ENCODE results near the gene ZNF711.
"Not testable (repeated sequence)": the region's sequence is repeated elsewhere in the genome, so short reads cannot be mapped to it uniquely, and the experiment has no call there.

The ZNF711 gene

DNA sequence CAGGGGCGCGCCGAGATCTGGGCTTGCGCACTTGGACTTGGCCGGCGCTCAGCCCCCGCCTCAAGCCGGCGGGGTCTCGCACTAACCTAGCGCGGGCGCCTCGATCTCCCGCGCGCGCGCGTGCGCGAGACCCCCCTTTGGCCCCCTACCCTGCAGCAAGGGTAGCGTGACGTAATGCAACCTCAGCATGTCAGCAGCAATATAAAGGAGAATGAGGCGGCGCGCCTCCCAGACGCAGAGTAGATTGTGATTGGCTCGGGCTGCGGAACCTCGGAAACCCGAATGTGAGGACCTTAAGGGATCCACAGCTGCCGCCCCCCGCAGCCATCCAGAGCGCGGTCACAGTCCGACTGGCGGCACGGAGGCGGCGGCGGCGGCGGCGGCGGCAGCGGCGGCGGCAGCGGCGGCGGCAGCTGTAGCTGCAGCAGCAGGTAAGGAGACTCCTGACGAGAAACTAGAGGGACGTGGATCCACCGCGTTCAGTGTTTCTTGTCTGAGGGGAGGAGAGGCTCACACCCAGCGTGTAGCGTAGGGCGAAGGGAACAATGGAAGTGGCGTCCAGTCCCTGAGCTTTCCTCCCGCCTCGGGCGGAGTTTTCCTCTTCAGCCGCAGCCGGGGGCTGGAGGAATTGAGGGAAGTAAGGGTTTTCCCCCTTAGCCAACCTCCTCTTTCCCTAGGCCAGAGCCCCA lies at the start of gene ZNF711, which contains the start of gene SATL1:
TSS of gene ZNF711 (plus strand) at position 231 of the 689 bp plus-strand sequence. CDS start 3,582 bp downstream, outside the sequence.
TSS of gene SATL1 (minus strand) at position 19 of the 689 bp plus-strand sequence. CDS start 134,811 bp downstream, outside the sequence.
- H3K4me3 ChIP-seq = peak within 1 kb of the TSS; percentile 75
- no peak for TF ChIP-seq Cebpa-rat (IDR thresholded peaks at IDR 0.05)
- peak within 1 kb of the TSS; percentile 85 for H3K27ac ChIP-seq
- peak within 1 kb of the TSS; percentile 53 for H3K4me2 ChIP-seq
- peaks cover 4% of the 10 kb centered on the region; the same call in 1 of the 2 replicates for H3K36me3 ChIP-seq
- peaks cover 11% of the 10 kb centered on the region; the same call in 1 of the 2 replicates for H3K4me1 ChIP-seq
- H4K20me1 ChIP-seq = no peaks in the 10 kb centered on the region
- H3K9ac ChIP-seq = peak within 1 kb of the TSS; percentile 85
- H3K9me3 ChIP-seq = no peaks in the 10 kb centered on the region
- H3K27me3 ChIP-seq = peaks cover 42% of the 10 kb centered on the region

GRCh38 chrX:85196319-85196718 lies 47.5 kb upstream of the ZNF711 start:
- Histone ChIP-seq H3K27ac (no peak overlapping the region), H3K9ac (no peak overlapping the region), H4K20me1 (no peaks in the 10 kb centered on the region), H3K4me1 (no peaks in the 10 kb centered on the region), H3K27me3 (peaks cover 26% of the 10 kb centered on the region), H3K36me3 (no peaks in the 10 kb centered on the region), H3K4me3 (no peak overlapping the region), H3K9me3 (no peaks in the 10 kb centered on the region), H3K4me2 (no peak overlapping the region)
- TF ChIP-seq Cebpa-rat (IDR thresholded peaks at IDR 0.05) = no peak

DNA sequence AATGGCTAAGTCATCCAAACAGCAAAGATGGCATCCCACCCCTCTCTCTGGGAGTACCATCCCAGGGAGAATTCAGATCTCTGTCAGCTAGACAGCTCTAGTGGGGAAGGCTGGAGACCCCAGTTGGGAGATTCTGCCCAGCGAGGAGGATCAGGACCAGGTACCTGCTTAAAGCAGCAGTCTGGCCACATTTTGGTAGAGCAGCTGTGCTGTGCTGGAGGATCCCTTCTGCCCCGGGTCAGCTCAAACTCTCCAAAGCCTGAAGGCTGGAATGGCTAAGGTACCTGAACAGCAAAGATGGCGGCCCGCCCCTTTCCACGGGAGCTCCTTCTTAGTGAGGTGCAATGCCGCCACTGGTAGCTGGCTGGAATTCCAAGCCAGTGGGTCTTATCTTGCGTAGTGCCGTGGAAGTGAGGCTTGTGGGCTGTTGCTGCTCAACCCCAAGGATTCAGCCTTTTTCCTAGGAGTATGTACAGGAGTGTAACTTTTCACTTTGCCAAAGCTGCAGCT lies 40.3 kb upstream of the ZNF711 start:
- Histone ChIP-seq H4K20me1 (no peaks in the 10 kb centered on the region), H3K4me1 (no peaks in the 10 kb centered on the region), H3K27me3 (peaks cover 57% of the 10 kb centered on the region), H3K4me3 (no peak overlapping the region), H3K9me3 (peaks cover 13% of the 10 kb centered on the region), H3K9ac (no peak overlapping the region), H3K4me2 (no peak overlapping the region), H3K27ac (no peak overlapping the region), H3K36me3 (no peaks in the 10 kb centered on the region)
- no peak for TF ChIP-seq Cebpa-rat (IDR thresholded peaks at IDR 0.05)

GRCh38 chrX:85213792-85214530 lies 29.8 kb upstream of the ZNF711 start:
- Histone ChIP-seq H4K20me1 (no peaks in the 10 kb centered on the region), H3K9me3 (no peaks in the 10 kb centered on the region; the same call in 1 of the 2 replicates), H3K27me3 (peaks cover 52% of the 10 kb centered on the region), H3K4me1 (no peaks in the 10 kb centered on the region), H3K27ac (no peak overlapping the region), H3K9ac (no peak overlapping the region), H3K4me3 (no peak overlapping the region), H3K4me2 (no peak overlapping the region), H3K36me3 (no peaks in the 10 kb centered on the region)
- TF ChIP-seq Cebpa-rat (IDR thresholded peaks at IDR 0.05) = no peak

DNA sequence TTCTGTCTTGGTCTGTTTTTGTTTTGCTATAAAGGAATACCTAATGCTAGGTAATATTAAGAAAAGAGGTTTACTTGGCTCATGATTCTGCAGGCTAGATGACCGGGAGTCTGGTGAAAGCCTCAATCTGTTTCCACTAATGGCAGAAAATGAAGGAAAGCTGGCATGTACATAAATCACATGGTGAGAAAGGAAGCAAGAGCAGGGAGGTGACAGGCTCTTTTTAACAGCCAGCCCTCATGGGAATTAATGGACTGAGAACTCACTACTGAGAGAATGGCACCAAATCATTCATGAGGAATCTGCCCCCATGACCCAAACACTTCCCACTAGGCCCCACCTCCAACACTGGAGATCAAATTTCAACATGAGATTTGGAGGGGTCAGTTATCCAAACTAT lies 27.8 kb upstream of the ZNF711 start:
- Histone ChIP-seq H3K4me3 (no peak overlapping the region), H3K4me1 (no peaks in the 10 kb centered on the region), H3K27ac (no peak overlapping the region), H3K9ac (no peak overlapping the region), H3K9me3 (no peaks in the 10 kb centered on the region), H3K27me3 (peaks cover 54% of the 10 kb centered on the region), H4K20me1 (no peaks in the 10 kb centered on the region), H3K4me2 (no peak overlapping the region), H3K36me3 (no peaks in the 10 kb centered on the region)
- TF ChIP-seq Cebpa-rat (IDR thresholded peaks at IDR 0.05) = no peak

DNA sequence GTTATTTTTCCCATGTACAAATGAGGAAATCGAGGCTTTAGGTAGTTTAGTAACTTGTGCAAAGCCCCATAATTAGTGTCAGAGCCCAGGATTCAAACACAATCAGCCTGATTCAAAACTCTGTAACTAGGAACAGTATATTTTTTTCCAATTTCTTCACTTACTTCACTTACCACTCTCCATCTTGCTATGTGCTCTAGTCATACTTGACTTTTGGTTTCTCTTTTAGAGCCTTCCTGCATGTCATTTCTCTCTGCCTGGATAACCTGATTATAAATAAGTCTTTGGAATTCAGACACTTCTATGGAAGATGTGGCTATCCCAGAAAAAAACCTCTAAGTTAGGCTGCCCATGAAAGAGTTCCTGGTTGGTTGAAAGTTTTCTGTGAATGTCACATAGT lies 22.4 kb upstream of the ZNF711 start:
- Histone ChIP-seq H3K27me3 (peaks cover 69% of the 10 kb centered on the region), H3K27ac (no peak overlapping the region), H4K20me1 (peaks cover 5% of the 10 kb centered on the region; the same call in 1 of the 2 replicates), H3K4me2 (no peak overlapping the region), H3K36me3 (no peaks in the 10 kb centered on the region), H3K9ac (no peak overlapping the region), H3K4me1 (no peaks in the 10 kb centered on the region), H3K9me3 (no peaks in the 10 kb centered on the region), H3K4me3 (no peak overlapping the region)
- no peak for TF ChIP-seq Cebpa-rat (IDR thresholded peaks at IDR 0.05)

GRCh38 chrX:85223359-85223758 lies 20.4 kb upstream of the ZNF711 start:
- H3K9me3 ChIP-seq = no peaks in the 10 kb centered on the region
- no peak overlapping the region for H3K4me2 ChIP-seq
- no peak overlapping the region for H3K27ac ChIP-seq
- H4K20me1 ChIP-seq = peaks cover 5% of the 10 kb centered on the region; the same call in 1 of the 2 replicates
- H3K27me3 ChIP-seq = peaks cover 74% of the 10 kb centered on the region
- H3K4me1 ChIP-seq = no peaks in the 10 kb centered on the region
- no peak for TF ChIP-seq Cebpa-rat (IDR thresholded peaks at IDR 0.05)
- H3K4me3 ChIP-seq = no peak overlapping the region
- H3K9ac ChIP-seq = no peak overlapping the region
- no peaks in the 10 kb centered on the region for H3K36me3 ChIP-seq

GRCh38 chrX:85243155-85243554 lies 636 bp upstream of the ZNF711 start:
- peaks cover 2% of the 10 kb centered on the region; the same call in 1 of the 2 replicates for H3K36me3 ChIP-seq
- H4K20me1 ChIP-seq = no peaks in the 10 kb centered on the region
- peak overlapping the region; percentile 53; the same call in 1 of the 2 replicates for H3K4me2 ChIP-seq
- no peak overlapping the region for H3K4me3 ChIP-seq
- H3K9me3 ChIP-seq = no peaks in the 10 kb centered on the region
- no peak overlapping the region for H3K9ac ChIP-seq
- peaks cover 11% of the 10 kb centered on the region; the same call in 1 of the 2 replicates for H3K4me1 ChIP-seq
- no peak for TF ChIP-seq Cebpa-rat (IDR thresholded peaks at IDR 0.05)
- H3K27ac ChIP-seq = no peak overlapping the region
- peaks cover 40% of the 10 kb centered on the region for H3K27me3 ChIP-seq

DNA sequence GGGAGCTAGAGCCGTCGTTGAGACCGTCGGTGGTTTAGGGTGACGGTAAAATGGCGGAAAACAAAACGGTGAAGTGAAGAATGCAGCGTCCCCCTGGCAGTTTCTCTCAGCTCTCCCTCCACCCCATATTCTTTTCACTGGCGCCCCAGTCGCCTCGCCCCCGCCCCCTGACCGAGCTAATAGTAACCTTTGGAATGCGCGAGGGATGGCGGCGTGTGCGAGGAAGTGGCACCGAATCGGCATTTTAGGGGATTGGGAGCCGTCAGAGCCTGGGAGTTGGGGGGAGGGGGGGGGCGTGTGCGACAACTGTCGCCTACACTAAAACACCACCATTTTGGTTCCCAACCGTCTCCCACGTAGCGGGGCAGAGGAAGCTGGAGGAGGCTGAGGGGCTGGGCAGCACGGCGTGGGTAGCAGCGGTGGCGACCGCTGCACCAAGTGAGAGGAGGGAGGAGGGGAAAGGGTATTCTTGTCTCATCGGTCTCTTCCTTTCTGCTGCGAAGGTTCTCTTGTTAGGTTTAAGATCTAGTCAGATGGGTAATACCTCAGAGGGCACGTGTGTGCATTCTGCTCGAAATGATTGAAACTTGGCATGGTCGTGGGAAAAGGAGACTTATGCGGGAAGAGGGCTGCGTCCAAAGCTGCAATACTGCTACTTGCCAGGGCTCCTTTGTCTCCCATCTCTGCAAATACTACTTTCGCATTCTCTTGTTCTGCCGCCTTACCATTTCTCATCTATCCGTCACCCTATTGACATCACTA lies 840 bp downstream of the ZNF711 start:
- TF ChIP-seq Cebpa-rat (IDR thresholded peaks at IDR 0.05) = no peak
- H3K4me1 ChIP-seq = peaks cover 11% of the 10 kb centered on the region; the same call in 1 of the 2 replicates
- H3K9ac ChIP-seq = peak overlapping the region; percentile 85
- peak overlapping the region; percentile 53 for H3K4me2 ChIP-seq
- H3K9me3 ChIP-seq = no peaks in the 10 kb centered on the region
- peak overlapping the region; percentile 75 for H3K4me3 ChIP-seq
- H3K36me3 ChIP-seq = peaks cover 4% of the 10 kb centered on the region; the same call in 1 of the 2 replicates
- H4K20me1 ChIP-seq = no peaks in the 10 kb centered on the region
- peak overlapping the region; percentile 85 for H3K27ac ChIP-seq
- peaks cover 42% of the 10 kb centered on the region for H3K27me3 ChIP-seq

DNA sequence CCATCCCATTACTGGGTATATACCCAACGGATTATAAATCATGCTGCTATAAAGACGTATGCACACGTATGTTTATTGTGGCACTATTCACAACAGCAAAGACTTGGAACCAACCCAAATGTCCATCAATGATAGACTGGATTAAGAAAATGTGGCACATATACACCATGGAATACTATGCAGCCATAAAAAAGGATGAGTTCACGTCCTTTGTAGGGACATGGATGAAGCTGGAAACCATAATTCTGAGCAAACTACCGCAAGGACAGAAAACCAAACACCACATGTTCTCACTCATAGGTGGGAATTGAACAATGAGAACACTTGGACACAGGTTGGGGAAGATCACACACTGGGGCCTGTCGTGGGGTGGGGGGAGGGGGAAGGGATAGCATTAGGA lies 41.5 kb downstream of the ZNF711 start:
- H3K9me3 ChIP-seq, H3K4me1 ChIP-seq, H3K4me2 ChIP-seq, H3K36me3 ChIP-seq, H3K9ac ChIP-seq, H3K27ac ChIP-seq, H4K20me1 ChIP-seq, H3K4me3 ChIP-seq: not testable (repeated sequence)
- H3K27me3 ChIP-seq = peaks cover 31% of the 10 kb centered on the region
